HG02759 (cell line): ENCODE data around the gene FILIP1.
A peak's percentile ranks its signal among the peaks of the same experiment; 100 is the strongest.
"Not testable (repeated sequence)": the region's sequence is repeated elsewhere in the genome, so short reads cannot be mapped to it uniquely, and the experiment has no call there.

Source experiments
- ATAC-seq: cut with Tn5 transposase; IDR thresholded peaks from one replicate; pipeline ENCODE4 v1.9.1; 2021; ENCODE audit warnings: mild to moderate bottlenecking, moderate library complexity; ENCODE audit not compliant: unreplicated experiment

Gene FILIP1

DNA sequence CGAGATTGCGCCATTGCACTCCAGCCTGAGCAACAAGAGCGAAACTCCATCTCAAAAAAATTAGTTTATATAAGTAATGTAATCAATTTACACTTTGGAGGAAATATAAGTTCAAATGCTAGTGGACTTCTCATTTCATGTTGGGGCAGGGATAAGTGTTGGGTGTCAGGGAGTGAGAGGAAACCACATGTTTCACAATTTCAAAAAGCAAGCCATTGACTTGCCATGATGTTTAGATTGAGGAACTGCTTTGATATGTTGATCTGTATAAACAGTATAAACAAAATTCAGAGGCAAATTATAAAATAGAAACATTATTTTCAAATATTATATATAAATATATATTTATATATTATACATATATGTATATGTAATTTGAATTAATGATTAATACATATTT is 42.7 kb downstream of the FILIP1 start:
- no peak for ATAC-seq

DNA sequence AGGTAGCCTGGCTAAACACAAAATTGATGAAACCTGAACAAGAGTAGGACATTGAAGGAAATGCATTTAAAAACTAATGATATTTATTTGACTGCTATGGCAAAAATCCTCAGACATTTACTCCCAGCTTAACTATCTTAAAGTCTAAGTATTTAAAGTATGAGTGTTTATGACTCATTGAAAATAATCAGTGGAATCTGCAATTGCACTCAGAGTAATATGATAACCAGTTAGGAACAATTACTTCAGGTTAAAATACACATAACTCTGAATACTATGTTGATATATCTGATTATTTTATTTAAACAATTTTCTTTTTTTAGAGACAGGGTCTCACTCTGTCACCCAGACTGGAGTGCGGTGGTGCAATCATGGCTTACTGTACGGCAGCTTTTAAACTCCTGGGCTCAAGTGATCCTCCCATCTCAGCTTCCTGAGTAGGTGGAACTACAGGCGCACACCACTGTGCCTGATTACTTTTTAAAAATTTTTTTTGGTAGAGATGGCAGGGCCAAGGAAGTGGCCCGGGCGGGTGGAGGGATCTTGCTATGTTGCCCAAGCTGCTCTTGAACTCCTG is 43.9 kb downstream of the FILIP1 start:
- no peak for ATAC-seq

DNA sequence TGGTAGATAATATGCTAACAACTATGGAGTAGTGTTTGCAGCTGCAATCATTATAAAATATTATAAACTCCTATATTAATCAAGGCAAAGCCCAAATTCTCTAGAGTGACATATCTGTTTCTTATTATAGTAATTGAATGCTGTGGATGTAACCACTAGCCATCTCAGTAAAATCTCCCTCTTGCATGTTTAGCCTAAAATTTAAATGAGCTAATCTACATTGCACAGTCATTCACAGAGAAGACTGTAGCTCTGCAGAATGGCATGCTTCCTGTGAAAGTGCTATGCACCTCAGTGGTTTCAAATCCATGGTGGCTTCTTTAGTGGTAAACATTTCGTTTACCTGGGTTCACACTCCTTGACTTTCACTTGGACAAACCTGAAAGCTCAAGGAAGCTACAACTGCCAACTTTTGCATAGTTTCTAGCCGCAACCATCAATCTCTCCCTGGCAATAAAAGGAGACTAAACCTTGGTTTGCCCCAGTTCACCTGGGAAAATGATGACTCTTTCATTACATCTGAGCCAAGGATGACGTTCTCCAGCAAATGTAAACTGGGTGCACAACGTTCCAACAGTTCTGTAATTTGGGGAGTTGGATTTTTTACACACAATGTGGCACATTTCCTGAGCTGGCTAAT is 47.2 kb downstream of the FILIP1 start:
- no peak for ATAC-seq

DNA sequence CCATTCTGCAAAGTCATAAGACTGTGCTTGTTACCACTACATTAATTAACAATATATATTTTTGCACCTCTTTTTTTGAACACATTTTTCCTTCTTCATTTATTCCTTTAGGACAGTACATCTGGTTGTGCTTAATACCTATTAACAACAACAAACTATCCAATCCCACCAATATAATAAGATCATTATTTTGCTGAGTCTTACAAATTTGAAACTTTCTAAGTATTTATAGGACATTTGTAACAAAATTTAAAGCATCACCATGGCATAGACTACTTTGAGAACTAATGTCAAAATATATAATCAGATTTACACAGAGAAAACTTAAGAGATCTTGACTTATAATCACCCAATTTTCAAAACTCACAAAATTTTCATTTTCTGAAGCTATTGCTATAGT is 47.9 kb downstream of the FILIP1 start:
- ATAC-seq: no peak

DNA sequence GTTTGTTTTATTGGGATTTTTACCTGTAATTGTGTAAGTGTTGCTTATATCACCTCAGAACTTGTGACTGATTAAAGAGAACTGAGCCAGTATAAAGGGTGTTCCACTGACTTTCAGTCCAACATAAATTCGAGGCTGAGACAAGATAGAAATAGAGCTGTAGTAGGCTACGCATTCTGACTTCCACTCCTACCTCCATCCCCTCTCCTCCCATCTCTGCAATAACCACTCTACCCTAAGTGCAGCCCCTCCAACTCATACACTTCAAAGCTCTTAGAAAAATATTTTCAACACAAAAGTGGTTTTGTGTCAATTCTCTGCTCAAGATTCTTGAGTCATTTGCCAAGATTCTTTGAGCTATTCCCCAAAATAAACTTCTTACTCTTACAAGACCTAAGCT is 48.7 kb downstream of the FILIP1 start:
- ATAC-seq: no peak

DNA sequence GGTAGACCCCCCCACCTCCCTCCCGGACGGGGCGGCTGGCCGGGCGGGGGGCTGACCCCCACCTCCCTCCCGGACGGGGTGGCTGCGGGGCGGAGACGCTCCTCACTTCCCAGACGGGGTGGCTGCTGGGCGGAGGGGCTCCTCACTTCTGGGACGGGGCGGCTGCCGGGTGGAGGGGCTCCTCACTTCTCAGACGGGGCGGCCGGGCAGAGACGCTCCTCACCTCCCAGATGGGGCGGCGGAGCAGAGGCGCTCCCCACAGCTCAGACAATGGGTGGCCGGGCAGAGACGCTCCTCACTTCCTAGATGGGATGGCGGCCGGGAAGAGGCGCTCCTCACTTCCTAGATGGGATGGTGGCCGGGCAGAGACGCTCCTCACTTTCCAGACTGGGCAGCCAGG is 51.7 kb downstream of the FILIP1 start:
- not testable (repeated sequence) for ATAC-seq

DNA sequence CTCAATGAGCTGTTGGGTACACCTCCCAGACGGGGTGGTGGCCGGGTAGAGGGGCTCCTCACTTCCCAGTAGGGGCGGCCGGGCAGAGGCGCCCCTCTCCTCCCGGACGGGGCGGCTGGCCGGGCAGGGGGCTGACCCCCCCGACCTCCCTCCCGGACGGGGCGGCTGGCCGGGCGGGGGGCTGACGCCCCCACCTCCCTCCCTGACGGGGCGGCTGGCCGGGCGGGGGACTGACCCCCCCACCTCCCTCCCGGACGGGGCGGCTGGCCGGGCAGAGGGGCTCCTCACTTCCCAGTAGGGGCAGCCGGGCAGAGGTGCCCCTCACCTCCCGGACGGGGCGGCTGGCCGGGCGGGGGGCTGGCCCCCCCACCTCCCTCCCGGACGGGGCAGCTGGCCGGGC is 52.1 kb downstream of the FILIP1 start:
- not testable (repeated sequence) for ATAC-seq

DNA sequence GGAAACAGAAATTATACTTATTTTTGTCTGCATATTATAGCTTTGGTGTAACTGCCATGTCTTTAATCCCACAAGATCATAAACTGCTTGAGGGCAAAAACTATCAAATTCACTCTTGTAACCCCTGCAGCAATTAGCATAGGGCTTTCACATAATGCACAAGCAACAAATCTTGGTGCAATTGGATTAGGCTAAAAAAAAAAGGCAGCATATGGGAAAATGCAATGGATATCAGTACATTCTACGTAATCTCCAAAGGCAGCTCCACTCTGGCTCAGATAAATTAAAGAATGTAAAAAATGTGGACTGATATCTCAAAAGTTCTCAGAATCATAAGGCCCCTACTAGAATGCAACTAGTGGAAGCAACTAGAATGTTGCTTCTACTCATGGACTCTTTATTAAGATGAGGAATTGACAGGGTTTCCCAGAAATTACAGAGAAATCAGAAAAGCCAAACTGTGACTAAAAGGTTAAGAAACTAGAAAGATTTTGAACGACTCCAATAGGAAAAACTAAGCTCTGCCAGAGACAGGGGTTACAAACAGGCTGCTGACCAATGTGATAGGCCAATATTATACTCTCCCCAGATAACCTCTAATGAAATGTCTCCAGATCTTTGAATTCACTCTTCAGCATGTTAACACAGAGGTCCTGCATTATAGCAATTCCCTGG is 55.0 kb downstream of the FILIP1 start:
- ATAC-seq: no peak

DNA sequence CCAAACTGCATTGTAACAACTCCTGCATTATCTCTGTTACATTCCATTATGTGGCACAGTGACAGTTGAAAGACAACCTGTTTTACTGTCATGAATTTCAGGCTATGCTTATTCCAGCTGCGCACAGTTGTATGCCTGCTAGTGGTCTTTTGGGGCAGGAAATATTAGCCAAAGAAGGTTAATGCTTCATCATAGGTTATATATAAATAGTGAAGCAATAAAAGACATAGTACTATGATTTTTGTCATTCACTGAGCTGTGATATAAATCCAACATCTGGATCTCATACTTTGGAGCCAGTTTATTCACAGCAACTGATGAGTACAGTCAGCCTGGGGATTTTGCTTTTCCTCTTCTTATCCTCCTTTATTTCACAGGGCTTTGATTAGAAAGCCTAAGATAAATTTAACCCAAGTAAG is 55.6 kb downstream of the FILIP1 start:
- no peak for ATAC-seq

DNA sequence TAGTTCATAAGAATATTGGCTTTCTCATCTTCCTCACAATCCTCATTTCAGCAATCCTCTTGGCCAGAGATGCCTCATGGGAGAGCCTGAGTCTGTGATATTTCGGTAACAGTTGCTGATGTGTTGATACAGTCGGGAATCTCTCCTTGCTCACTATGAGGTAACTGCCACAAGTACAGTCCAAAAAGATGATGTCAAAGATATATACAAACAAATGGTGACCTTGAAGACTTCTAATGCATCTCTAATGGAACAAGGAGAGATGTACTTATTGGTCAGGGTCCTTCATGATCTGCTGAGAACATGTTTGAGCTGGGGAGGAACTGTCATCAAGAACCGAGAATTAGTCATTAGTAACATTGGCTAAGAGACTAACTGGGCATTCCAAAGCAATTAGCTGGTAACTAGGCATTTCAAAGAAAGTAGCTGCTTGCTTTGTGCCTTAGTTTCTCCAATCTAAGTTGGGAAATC is 56.1 kb downstream of the FILIP1 start:
- no peak for ATAC-seq

DNA sequence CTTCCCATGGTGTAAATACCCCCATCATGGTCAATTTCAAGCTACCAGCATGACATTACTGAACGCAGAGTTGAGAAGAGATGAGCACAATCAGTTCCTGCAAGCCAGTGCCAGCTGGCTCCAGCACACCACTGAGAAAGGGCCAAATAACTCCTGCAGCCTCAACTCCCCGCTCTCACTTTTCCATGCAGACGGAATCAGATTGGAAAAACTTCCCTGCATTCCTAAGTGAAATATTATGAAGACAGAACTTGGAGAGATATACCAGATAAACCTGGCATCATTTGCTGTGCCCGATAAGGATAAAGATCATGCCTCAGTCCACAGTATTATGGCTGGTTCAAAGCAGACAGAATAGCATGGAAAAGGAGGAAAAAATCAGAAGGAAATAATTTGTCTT is 56.7 kb downstream of the FILIP1 start:
- ATAC-seq: no peak

DNA sequence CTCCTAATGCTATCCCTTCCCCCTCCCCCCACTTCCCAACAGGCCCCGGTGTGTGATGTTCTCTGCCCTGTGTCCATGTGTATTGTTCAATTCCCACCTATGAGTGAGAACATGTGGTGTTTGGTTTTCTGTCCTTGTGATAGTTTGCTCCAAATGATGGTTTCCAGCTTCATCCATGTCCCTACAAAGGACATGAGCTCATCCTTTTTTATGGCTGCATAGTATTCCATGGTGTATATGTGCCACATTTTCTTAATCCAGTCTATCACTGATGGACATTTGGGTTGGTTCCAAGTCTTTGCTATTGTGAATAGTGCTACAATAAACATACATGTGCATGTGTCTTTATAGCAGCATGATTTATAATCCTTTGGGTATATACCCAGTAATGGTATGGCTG is 60.8 kb downstream of the FILIP1 start:
- ATAC-seq: not testable (repeated sequence)

DNA sequence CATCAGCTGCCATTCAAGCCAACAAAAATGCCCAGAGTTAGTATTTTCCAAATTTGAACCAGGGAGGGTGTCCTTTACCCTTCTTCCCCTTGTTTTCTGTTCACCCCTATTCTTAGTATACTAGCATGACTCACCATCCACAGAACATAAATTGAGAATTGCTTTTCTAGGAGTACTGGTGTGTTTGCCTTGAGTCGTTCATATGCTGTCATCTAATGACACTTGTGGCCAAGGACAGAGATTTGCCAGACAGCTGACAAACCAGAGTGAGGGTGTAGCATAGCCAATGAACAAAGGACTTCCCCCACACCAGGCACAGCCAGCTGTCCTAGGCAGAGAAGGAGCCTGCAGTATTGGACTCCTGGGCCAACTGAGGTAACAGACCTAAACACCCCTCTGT is 62.2 kb downstream of the FILIP1 start:
- ATAC-seq: no peak

DNA sequence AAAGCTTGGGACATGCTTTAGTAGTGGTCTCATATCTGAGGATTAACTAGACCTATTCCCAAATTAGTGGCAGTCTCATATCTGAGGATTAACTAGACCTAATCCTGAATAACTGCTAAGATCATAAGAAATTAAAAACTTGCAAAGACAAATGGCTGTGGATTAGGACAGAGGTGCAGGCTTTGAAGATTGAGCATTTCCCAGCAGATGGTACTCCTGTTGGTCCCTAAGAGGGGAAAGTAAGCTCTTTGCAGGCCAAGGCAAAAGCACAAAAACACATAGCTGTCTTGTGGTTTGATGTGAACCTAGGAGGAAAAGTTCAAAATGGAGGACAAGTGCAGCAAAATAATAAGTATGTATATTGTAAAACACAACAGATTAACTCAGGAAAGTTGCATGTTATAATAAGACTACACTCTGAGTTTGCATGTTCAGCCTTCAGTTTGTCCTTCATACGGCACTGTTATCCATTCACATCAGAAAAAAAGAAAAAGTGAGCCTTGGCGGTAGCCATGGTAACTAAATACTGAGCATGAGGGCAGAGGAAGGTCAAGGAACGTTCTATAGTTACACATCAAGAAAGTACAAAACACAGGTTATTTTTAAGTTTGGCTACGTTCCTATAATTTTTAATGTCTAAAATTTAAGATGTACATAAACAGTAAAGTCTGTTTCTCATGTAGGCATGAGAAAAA is 62.8 kb downstream of the FILIP1 start:
- ATAC-seq: no peak

DNA sequence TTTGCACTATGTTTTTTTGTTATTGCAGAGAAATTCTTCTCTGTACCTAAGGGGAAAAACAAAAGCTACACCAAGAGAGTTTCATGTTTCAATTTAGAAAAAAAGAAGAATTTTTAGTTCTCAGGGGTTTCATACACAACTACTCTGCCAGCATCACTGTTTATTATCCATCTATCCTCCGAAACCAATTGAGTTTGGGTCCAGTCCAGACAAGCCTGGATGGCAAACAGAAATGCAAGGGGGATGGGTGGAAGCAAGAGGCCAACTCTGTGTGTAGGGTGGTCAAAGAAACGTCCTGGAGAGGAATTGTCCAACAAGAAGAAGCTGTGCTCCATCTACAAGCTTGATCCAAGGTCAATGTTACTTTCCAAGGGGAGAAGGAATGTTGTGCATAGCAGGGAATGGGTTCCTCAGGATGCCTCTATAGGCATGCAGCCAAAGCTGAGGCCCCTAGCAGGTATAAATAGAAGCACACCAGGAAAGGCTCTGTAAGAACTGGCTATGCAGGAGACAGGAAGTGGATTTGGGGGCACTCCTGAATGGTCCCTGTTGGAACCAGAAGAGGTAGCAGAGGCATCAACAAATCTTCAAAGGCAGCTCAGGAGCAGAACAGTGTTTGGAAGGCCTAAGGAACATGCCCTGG is 64.4 kb downstream of the FILIP1 start:
- no peak for ATAC-seq

DNA sequence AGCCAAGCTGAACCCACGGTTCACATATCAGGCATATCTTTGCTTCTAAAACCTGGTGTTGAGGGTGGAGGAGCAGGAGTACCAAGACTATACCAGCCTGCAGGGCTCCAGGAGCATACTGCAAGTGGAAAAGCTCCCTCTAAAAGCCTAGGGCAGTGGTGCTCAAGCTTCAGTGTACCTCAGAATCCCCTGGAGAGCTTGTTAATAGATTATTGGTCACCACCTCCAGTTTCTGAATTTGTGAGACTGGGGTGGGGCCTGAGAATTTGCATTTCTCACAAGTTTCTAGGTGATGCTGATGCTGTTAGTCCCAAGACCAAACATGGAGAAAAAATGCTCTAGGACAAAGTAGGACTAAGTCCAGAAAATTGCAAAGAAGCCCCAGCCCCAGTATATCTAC is 65.4 kb downstream of the FILIP1 start:
- ATAC-seq: peak; percentile 52

DNA sequence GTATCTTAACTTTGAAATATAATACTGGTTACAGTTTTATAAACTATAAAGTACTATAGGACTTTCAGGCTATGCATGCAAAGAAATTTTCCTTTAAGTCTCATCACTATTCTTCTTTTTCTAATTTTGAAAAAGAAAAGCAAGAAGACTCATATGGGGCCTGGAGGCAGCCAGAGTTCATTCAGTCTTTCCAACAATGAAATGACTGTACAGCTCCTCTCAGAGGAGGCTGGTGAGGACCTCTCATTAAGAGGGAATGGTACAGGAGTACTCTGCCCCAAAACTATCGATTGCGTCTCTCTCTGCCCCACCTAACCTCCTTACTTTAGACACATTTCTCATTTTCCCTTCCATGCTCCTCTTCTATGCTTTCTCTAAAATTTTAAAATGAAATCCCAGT is 66.3 kb downstream of the FILIP1 start:
- no peak for ATAC-seq

DNA sequence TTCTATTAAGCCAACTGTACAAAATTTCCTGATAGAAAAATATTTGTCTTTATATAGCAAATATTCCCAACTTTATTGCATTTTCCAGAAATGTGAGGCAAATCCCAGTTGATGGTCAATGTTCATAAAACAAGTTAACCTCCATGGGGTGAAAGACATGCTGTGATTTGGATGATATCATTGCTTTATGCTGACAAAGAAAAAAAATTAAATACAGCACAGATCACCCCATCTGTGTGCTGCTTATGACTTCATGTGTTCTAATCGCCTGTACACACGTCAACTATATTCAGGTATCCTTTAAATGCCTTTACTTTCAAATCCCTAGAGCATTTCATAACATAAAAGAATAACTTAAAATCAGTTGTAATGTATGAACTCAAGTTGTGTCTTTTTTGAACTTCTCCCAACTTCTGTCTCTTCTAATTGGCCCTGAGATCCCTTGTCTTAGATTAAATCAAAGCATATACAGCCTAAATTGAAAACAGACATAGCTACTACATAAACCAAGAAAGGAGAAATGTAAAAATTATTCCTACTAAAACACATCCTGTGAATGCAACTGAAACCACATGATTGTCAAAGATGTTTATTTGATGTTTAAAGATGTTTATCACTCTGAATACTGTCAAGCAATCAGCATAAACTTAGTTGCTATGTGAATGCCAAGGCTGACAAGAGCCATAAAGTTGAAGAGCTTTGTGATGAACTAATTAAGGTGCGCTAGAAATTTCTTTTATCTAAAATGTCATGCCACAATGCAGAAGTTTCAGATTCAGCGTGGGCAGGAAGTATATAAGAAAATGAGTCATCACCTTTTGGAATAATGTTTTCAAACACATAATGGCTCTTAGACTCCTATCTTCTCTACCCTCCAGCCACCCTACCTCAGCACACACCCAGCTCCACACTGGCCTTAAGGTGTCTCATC is 68.7 kb downstream of the FILIP1 start:
- ATAC-seq: no peak

DNA sequence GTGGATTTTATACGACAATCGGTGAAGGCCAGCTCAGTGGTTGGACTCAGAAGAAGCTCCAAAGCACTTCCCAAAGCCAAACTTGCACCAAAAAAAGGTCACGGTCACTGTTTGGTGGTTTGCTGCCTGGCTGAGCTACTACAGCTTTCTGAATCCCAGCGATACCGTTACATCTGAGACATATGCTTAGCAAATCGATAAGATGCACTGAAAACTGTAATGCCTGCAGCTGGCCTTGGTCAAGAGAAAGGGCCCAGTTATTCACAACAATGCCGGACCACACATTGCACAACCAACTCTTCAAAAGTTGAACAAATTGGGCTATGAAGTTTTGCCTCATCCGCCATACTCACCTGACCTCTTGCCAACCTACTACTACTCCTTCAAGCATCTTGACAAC is 70.2 kb downstream of the FILIP1 start:
- ATAC-seq: no peak

DNA sequence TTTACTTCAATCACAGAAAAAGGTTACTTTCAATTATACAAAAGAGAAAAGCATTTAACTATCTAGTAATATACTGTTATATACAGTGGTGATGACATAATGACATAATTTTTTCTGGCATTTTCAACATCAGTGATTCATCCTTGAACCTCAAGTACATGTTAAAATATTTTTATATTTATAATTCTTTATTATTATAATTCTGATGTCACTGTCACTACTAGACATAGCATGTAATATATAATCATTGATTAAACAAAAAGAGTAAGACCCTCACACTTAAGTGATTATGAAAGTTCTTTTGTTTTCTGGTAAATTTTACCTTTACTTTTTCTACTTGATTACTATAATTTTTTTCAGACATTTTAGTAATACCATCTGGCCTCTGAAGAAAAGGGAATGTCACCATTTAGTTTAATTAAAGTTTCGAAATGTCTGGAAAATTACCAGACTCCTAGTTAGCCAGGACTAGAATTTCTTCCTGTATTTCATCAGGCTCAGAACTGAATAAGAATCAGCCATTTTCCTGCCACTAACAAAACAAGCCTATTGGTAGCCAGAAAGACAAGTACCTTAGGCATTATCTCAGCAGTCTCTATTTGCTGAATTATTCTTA is 71.5 kb downstream of the FILIP1 start:
- no peak for ATAC-seq
